ENCODE measurements around the gene PNPLA7.

Gene PNPLA7

DNA sequence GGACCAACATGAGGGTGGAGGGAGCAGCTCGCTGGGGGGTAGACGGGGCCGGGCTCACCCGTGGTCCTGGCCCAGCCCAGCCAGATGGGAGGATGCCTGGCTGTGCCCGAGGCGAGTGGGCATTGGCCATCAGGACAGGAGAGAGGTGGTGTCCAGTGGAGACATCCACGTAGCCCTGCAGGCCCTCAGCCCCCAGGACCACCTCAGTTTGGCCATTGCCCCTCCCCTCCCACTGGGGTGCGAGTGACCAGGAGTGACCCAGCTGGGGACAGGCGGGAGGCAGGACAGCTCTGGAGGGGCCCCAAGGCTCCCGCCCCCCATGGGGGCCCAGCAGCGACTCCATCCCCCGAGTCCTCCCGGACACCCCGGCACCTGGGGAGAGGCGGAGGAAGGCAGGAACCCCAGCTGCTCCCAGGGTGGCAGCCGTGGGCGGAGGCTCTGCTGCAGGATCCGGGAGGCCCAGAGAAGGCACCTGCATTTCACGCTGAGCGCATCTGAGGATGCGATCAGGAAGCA, 118.7 kb downstream of the PNPLA7 start:
- DNase-seq = no peak

- no peak for DNase-seq
Observed at GRCh38 chr9:137430723-137431415, 119.3 kb downstream of the PNPLA7 start.

- peak; percentile 60 for DNase-seq
Observed at GRCh38 chr9:137429974-137430722, 120.1 kb downstream of the PNPLA7 start.

- no peak for DNase-seq
Observed at GRCh38 chr9:137429546-137429890, 120.7 kb downstream of the PNPLA7 start.

DNA sequence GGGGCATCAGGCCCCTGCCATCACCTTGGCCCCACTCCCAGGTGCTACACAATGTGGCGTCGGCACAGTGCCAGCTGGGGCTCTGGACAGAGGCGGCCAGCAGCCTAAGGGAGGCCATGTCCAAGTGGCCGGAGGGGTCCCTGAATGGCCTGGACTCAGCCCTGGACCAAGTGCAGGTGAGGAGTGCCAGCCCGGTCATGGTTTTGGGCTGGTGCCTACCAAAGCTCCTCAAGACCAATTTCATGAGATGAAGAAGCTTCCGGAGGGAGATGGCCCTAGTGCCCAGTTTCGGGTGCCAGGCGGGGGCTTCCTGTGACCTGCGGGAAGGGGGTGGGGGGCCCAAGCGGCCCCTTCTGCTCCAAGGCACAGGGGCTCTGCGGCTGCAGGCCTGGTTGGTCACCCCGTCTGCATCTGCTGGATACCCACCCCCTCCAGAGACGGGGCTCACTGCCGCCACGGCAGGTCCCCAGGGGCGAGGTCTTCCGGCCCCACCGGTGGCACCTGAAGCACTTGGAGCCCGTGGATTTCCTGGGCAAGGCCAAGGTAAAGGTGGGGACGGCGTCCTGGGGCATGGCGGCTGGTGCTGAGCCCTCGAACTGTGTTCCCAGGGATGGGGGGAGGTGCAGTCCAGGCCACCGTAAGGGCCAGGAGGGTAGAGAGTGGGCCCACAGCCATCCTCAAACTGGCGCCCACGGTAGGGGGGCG, 121.2 kb downstream of the PNPLA7 start:
- DNase-seq = no peak

DNA sequence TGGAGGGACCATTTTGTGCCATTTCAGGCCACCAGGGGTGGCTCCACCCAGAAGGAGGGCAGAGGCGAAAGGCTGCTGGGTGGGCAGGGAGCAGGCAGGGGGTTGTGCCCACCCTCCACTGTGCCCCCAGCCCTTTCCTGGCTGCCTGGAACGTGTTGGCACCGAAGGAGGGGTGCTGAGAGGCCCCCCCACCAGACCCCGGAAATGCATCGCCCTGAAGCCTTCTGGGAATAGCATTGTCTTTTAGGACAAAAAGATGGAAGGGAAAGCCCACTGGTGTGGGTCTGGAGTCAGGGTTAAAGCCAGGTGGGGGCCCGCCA, 121.9 kb downstream of the PNPLA7 start:
- DNase-seq = no peak

GRCh38 chr9:137427454-137428310, 122.5 kb downstream of the PNPLA7 start:
- DNase-seq = no peak

DNA sequence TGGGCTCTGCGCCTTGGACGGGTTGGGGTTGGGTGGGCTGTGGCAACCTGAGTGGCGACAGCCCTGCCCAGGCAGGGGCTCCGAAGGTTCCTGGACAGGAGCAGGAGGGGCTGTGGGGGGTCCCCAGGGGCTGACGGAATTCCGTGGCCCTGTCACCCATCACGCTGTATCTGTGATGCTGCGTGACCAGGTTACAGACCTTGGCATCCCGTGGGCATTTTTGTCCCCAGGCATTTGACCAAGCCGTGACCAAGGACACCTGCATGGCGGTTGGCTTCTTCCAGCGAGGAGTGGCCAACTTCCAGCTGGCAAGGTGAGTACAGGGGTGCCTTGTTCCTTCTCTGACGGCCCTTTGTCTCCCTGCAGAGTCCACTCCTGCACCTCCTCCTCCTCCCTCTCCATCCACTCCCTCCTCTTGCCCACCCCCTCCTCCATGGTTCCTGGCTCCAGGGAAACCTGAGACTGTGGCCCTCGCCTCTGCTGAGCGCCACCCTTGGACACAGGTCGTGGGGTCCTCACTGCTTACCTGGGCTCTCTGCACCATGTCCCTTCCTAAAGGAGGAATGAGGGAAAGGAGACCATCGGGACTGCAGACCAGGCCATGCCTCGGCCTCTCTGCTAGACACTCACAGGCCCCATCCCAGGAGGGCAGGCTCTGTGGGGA, 124.1 kb downstream of the PNPLA7 start:
- DNase-seq = no peak

GRCh38 chr9:137423514-137424291, 126.5 kb downstream of the PNPLA7 start:
- no peak for DNase-seq

DNA sequence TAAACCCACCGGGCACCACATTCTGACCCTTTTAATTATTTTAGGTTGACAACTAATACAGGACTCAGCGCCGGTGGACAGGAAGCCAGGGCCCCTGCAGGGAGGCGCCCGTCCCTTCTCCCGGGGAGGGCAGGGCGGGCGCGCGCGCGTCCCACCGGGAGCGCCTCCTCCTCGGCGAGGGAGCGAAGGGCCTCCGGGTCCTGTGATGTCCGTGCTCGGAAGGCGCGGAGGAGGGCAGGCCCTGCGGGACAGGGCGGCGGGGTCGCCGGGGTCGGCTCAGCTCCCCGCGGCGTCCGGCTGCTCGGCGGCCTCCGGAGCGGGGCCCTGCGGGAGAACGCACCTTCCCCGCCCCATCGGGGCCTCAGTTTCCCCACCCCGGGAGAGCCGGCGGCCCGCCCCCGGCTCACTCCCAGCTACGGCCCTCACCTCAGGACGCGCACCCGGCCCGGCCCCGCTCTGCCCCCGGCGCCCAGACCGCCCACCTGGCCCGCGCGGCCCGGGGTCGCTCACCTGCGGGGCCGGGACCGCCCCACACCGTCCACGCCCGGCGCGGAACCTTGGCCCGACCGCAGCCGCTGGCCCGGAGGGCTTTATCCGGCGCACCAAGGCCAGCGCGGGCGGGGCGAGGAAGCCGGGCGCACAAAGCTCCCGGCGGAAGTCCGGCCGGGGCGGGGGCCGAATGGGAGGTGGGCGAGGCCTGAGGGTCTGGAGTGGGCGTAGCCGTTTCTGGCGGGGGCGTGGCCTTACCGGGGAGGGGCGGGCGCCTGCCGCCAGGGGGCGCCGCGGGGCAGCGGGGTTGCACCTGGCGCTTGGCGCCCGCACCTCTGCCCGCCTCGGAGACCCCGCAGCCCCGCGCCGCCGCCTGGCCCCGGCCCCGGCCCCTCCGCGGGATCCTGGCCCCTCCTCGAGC, 127.3 kb downstream of the PNPLA7 start, which contains the start of the genes EXD3 and NOXA1:
TSS of gene EXD3 (minus strand) at position 559 of the 910 bp plus-strand sequence. CDS start 27,805 bp downstream, outside the sequence.
TSS of gene NOXA1 (plus strand) at position 790 of the 910 bp plus-strand sequence. CDS start 137 bp downstream, outside the sequence.
- peak; percentile 83 for DNase-seq

DNA sequence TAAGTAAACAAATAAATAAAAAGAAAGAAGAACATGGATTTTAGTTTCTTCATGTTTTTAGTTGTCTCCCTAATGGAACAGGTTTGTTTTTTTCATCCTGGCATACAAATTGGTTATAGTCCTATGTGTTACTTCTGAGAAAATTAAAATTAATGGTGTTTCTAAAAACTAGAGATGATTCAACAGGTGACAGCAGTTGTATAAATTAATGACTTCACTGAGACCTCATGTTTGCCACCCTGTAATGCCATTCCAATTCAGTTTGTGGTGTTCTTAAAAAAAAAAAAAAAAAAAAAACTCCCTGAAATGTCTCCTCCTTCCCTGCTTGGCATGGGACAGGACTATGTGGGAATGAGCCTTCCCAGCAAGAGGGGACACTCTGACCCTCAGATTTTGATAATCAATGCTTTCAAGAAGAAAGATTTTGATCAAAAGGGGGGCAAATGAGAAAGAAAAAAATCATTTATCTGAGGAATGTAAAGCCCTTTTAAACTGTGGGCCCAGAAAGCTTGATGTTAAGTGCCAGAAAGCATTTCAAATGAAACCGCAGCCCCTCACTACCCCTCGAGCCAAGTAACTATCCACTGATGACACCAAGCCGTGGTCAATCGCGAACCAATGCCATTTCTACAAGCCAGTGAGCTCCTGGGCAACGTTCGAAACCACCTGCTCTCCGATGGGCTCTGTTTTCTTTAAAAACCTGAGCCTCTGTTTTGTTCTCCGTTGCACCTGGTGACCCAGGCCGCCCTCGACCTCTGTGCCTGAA, 128.2 kb downstream of the PNPLA7 start:
- DNase-seq = peak; percentile 10

DNA sequence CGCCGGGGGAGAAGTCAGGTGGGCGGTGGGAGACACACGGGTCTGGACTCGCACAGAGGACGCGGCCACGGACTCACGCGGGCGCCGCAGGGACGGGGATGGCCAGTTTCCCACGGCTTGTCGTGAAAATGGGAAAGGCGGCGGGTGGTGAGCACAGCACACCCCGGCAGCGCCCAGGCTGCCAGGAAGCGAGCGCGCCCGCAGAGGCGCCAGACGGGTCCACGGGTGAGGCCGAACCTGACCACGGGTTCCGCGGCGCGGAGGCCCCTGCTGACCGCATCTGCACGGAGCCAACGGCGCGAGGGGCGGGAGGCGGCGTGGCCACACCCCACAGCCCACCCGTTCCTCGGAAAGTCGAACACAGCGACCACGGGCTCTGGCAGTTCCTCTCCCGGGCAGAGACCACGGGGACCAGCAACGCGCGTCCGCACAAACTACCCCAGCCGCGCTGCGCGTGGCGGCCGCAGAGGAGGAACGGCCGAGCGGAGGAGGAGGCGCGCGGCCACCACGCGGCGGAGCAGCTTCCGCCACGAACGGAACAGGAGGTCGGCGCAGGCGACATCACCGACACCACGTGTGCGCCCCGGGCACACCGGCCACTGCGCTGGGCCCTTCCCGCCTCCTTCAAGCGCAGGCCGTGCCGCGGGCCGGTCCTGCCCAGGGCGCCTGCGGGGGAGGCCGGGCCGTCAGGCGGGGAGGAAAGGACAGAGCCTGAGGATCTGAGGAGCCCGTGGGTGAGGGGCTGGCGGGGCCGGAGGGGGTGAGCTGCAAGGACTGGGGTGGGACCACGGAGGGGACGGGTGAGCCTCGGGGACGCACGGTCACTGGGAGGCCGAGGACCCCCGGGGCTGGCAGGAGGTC, 132.8 kb downstream of the PNPLA7 start:
- DNase-seq = no peak

GRCh38 chr9:137416563-137417151, 133.5 kb downstream of the PNPLA7 start:
- DNase-seq = no peak

DNA sequence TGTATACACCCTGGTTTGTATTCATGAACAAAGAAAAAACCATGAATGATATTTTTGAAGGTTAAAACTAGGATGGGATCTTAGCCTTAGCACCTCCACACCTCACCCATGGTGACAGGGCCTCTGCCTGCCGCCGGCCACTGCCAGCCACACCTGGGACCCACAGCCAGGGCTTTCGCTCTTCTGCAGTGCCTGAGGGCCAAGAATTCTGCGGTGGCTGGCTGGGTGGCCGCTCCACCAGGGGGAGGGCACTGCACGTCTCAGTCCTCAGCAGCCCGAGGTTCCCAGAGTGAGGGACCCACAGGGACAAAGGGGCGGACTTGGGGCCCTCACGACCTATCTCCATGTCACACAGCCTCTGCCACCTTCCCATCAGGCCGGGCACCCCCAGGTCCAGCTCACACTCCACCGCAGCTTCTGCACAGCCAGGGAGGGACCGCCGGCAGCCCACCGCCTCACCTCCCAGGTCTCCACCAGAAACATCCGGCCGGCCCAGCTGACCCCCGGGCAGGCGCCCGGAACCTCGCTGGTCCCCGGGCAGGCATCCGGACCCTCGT, 134.1 kb downstream of the PNPLA7 start:
- DNase-seq = no peak

- DNase-seq = no peak
Observed at GRCh38 chr9:137415451-137415850, 134.8 kb downstream of the PNPLA7 start.

DNA sequence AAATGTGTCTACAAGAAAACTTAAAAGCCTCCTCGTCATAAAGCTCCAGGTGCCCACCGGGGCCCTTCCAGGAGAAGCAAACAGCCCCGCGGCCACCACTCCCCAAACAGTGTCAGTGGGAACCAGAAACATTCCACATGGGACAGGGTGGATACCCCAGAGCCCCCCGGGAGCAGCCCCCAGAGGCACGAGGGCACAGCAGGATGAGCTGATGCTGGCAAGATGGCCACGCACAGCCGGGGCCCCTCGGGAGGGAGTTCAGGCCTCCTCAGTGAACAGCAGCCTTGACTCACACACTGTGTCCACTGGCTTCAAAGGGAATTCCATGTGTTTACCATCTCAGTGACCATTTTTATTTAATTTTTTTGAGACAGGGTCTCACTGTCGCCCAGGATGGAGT, 137.8 kb downstream of the PNPLA7 start:
- DNase-seq = no peak

DNA sequence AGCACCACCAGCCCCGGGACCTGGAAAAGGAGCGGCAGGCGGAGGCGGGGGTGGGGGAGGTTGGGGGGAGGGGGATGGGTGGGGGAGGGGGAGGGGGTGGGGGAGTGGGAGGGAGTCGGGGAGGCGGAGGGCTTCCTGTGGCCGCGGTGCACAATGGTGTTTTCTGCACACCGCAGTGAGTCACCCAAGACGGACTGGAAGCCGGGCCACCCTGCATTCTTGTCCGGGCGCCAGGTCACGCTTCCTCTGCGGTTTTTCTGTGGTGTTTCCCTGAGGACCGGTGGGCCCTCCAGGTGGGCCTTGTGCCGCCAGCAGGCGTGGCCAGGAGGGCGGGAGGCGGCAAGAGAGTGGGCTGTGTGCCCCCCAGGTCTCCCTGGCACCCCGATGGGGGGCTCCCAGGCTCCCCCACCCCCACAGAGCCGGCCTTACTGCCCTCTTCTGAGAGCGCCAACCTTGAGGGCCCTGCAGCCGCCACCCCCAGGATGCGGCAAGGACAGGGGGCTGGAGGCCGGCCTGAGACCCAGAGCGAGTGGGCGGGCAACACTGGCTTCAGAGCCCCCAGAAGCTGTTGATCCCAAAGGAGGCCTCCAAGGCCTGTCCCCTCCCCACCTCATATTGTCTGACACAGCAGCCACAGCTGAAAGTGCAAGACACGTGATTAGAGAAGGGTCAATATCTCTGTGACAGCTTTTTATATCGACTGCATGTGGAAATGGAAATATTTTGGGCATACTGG, 138.4 kb downstream of the PNPLA7 start:
- DNase-seq = no peak
